ENCODE data around the gene SPSB4.

- TF ChIP-seq CTCF (IDR thresholded peaks at IDR 0.05 in 8 of 11, conservative IDR thresholded peaks at IDR 0.05 in 3 of 11) (no peak), POLR2A (IDR thresholded peaks at IDR 0.05) (no peak)
These were observed 42.2 kb downstream of the SPSB4 start for GRCh38 chr3:141093397-141093796.
